Neural progenitor cell (in vitro differentiated cells): Measurements from ENCODE around the gene PHC1.

Experiments
- EZH2 ChIP-seq: fragments of 200-600 bp; sonication (generic); IDR thresholded peaks from 2 replicates; pipeline ENCODE4 v1.6.1; 2017; ENCODE audit warnings: antibody characterized with exemption, mild to moderate bottlenecking, moderate library complexity
- EZH2phosphoT487 ChIP-seq: fragments of 200-600 bp; sonication (generic); IDR thresholded peaks from 2 replicates; pipeline ENCODE4 v1.6.1; 2017; ENCODE audit warnings: antibody characterized with exemption
- TF ChIP-seq, protein P1 (sequence below): fragments of 200-600 bp; sonication (generic); IDR thresholded peaks from 2 replicates; pipeline ENCODE4 v1.5.1; 2017; ENCODE audit warnings: antibody characterized with exemption, mild to moderate bottlenecking

GRCh38 chr12:8969861-8970411 is 55.6 kb downstream of the PHC1 start:
- TF ChIP-seq, protein P1, sequence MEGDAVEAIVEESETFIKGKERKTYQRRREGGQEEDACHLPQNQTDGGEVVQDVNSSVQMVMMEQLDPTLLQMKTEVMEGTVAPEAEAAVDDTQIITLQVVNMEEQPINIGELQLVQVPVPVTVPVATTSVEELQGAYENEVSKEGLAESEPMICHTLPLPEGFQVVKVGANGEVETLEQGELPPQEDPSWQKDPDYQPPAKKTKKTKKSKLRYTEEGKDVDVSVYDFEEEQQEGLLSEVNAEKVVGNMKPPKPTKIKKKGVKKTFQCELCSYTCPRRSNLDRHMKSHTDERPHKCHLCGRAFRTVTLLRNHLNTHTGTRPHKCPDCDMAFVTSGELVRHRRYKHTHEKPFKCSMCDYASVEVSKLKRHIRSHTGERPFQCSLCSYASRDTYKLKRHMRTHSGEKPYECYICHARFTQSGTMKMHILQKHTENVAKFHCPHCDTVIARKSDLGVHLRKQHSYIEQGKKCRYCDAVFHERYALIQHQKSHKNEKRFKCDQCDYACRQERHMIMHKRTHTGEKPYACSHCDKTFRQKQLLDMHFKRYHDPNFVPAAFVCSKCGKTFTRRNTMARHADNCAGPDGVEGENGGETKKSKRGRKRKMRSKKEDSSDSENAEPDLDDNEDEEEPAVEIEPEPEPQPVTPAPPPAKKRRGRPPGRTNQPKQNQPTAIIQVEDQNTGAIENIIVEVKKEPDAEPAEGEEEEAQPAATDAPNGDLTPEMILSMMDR = no peak
- no peak for TF ChIP-seq EZH2phosphoT487
- no peak for TF ChIP-seq EZH2
